Spleen (tissue), 7 donors: ENCODE measurements around the gene CNTNAP2.

ENCODE experiments used
- CTCF ChIP-seq, 11 experiments: fragments of 200-600 bp in 7 of 11; fragments of 450-650 bp in 4 of 11; sonication (generic) in 4 of 11; IDR thresholded peaks in 8 of 11; conservative IDR thresholded peaks in 3 of 11; 1 replicate in 7 of 11; 2 replicates in 4 of 11; pipeline versions ENCODE4 v1.4.0 to v1.8.0; 2016 to 2021; ENCODE audit warnings: antibody characterized with exemption in 11 of 11, inconsistent platforms in 4 of 11, mild to moderate bottlenecking in 1 of 11
- POLR2A ChIP-seq, 3 donors: fragments of 450-650 bp; IDR thresholded peaks; one replicate each; pipeline ENCODE4 v1.5.1; 2017; ENCODE audit warnings: antibody characterized with exemption in 3 of 3, mild to moderate bottlenecking in 1 of 3
- donor health status: DM: no; HTN: no; CAD: no; lungs with moderate emphysema.
- donor health status: DM: no; HTN: no; CAD: no.
- donor health status: DM: no; HTN: no; CAD: no.

GRCh38 chr7:148318102-148318811 is 2201.7 kb downstream of the CNTNAP2 start:
- no peak for TF ChIP-seq CTCF (IDR thresholded peaks at IDR 0.05 in 8 of 11, conservative IDR thresholded peaks at IDR 0.05 in 3 of 11)
- no peak for TF ChIP-seq POLR2A (IDR thresholded peaks at IDR 0.05)
